HG03175 (cell line): ENCODE results near the gene BMP10.

Experiments
- ATAC-seq: cut with Tn5 transposase; IDR thresholded peaks from one replicate; pipeline ENCODE4 v1.9.1; 2021; ENCODE audit warnings: mild to moderate bottlenecking, moderate library complexity; ENCODE audit not compliant: unreplicated experiment

Gene BMP10

DNA sequence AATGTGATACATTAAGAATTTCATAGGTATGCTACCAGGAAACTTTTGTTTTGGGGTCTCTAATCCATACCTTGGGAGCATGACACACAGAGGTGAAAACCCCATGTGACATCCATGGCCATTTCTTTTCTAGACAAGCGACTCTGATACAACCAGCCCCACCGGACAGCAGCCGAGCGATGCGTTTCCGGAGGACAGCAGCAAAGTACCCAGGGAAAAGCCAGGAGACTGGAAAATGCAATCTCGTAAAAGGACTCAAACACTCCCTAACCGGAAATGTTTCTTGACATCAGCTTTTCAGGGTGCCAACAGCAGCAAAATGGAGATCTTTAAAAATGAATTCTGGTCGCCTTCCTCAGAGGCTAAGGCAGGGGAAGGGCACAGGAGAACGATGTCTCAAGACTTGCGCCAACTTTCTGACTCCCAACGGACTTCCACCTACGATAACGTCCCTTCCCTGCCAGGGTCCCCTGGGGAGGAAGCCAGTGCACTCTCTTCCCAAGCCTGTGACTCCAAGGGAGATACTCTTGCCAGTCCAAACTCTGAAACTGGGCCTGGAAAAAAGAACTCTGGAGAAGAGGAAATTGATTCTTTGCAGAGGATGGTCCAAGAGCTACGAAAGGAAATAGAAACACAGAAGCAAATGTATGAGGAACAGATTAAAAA is 48.9 kb downstream of the BMP10 start:
- no peak for ATAC-seq

DNA sequence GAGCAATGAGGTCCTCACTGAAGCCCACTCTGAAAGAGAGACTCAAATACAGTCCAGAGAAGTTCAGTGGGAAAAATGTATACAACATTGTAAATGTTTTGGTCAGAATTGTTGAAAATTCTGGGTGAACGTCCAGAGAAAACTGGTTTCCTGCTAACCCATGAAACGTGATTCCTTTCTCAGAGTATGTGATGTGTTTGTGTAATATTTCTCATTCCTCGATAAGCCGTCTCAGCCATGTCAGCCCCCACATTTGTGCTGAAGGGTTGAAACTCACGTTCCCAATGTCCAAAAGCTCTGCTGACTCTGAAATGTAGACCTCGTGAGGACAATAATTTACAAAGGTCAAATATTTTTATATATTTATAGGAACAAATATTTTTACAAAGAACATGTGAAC is 51.6 kb downstream of the BMP10 start:
- ATAC-seq, result no peak

DNA sequence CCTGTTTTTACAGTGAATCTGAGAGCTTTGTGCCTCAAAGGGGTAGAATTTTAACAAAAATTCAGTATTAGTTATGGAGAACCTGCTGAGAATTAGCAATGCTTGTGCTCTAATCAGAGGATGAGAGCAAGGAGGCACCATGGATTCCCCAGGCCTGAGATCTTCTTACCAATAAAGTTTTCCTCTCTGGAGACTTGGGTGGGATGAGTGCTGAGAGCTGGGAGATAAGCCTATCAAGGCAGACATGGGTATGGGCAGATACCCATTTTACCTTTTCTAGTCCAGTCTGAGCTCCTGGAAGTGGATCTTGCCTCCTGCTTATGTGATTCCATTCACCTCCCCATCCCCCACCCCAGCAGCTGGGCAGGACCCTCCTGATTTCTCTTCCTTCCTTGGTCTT is 53.9 kb downstream of the BMP10 start:
- ATAC-seq, result no peak
